ENCODE measurements around the gene TRPM2. TPM values are rescaled to one million over a fixed set of nuclear protein-coding genes. Genes with fewer than 3 reads are reported as not detected.

TRPM2 gene
- total and polyA plus RNA-seq, 2 donors (not counting 1 experiment from before 2014, with no cell fraction given) = not detected

- Histone ChIP-seq H3K9me3 (ENCODE audit: control insufficient read depth, insufficient read depth, low read depth, low read length) (peaks cover 10% of the 10 kb centered on the region), H3K9ac (ENCODE audit: insufficient read depth, low read length) (no peak overlapping the region), H2AFZ (ENCODE audit: low read length) (no peak overlapping the region), H3K4me3 (replicated peaks in 1 of 4; ENCODE audit: control extremely low read depth in 1 of 4, insufficient read depth in 1 of 4, low read depth in 3 of 4, low read length in 4 of 4) (no peak overlapping the region), H3K79me2 (ENCODE audit: control insufficient read depth, insufficient read depth, low read length) (no peaks in the 10 kb centered on the region), H4K20me1 (ENCODE audit: control insufficient read depth, extremely low read depth, insufficient read depth, low read length) (no peaks in the 10 kb centered on the region), H3K4me1 (ENCODE audit: control insufficient read depth, extremely low read depth, insufficient read depth, low read length) (no peaks in the 10 kb centered on the region), H3K4me2 (ENCODE audit: extremely low read depth, insufficient read depth, low read length) (no peak overlapping the region), H3K27ac (ENCODE audit: insufficient read depth, low read length) (no peak overlapping the region), H3K27me3 (ENCODE audit: control insufficient read depth, insufficient read depth, low read length) (no peaks in the 10 kb centered on the region), H3K36me3 (ENCODE audit: control insufficient read depth, insufficient read depth, low read length) (no peaks in the 10 kb centered on the region)
- DNase-seq (ENCODE audit: low read depth in 2 of 2) = no peak
- TF ChIP-seq CTCF (conservative IDR thresholded peaks at IDR 0.05 in 1 of 2, IDR thresholded peaks at IDR 0.05 in 1 of 2; ENCODE audit: low read depth in 1 of 2, low read length in 2 of 2) (no peak), EZH2 (IDR thresholded peaks at IDR 0.05; ENCODE audit: low read length, missing control alignments) (no peak)
Observed at GRCh38 chr21:44405091-44405947, 51.9 kb downstream of the TRPM2 start.

GRCh38 chr21:44405948-44406872 is 52.8 kb downstream of the TRPM2 start:
- TF ChIP-seq EZH2 (IDR thresholded peaks at IDR 0.05; ENCODE audit: low read length, missing control alignments) (no peak), CTCF (conservative IDR thresholded peaks at IDR 0.05 in 1 of 2, IDR thresholded peaks at IDR 0.05 in 1 of 2; ENCODE audit: low read depth in 1 of 2, low read length in 2 of 2) (no peak)
- no peaks in the 10 kb centered on the region for H4K20me1 ChIP-seq (ENCODE audit: control insufficient read depth, extremely low read depth, insufficient read depth, low read length)
- no peak overlapping the region for H2AFZ ChIP-seq (ENCODE audit: low read length)
- H3K4me1 ChIP-seq (ENCODE audit: control insufficient read depth, extremely low read depth, insufficient read depth, low read length) = no peaks in the 10 kb centered on the region
- H3K27me3 ChIP-seq (ENCODE audit: control insufficient read depth, insufficient read depth, low read length) = no peaks in the 10 kb centered on the region
- H3K4me2 ChIP-seq (ENCODE audit: extremely low read depth, insufficient read depth, low read length) = no peak overlapping the region
- no peaks in the 10 kb centered on the region for H3K36me3 ChIP-seq (ENCODE audit: control insufficient read depth, insufficient read depth, low read length)
- H3K9ac ChIP-seq (ENCODE audit: insufficient read depth, low read length) = no peak overlapping the region
- H3K4me3 ChIP-seq (replicated peaks in 1 of 4; ENCODE audit: control extremely low read depth in 1 of 4, insufficient read depth in 1 of 4, low read depth in 3 of 4, low read length in 4 of 4) = no peak overlapping the region
- H3K9me3 ChIP-seq (ENCODE audit: control insufficient read depth, insufficient read depth, low read depth, low read length) = peaks cover 10% of the 10 kb centered on the region
- peak in 1 of 2 donors; percentile 40 for DNase-seq (ENCODE audit: low read depth in 2 of 2)
- no peak overlapping the region for H3K27ac ChIP-seq (ENCODE audit: insufficient read depth, low read length)
- no peaks in the 10 kb centered on the region for H3K79me2 ChIP-seq (ENCODE audit: control insufficient read depth, insufficient read depth, low read length)

- no peaks in the 10 kb centered on the region for H3K27me3 ChIP-seq (ENCODE audit: control insufficient read depth, insufficient read depth, low read length)
- H3K36me3 ChIP-seq (ENCODE audit: control insufficient read depth, insufficient read depth, low read length) = no peaks in the 10 kb centered on the region
- H3K27ac ChIP-seq (ENCODE audit: insufficient read depth, low read length) = no peak overlapping the region
- no peaks in the 10 kb centered on the region for H4K20me1 ChIP-seq (ENCODE audit: control insufficient read depth, extremely low read depth, insufficient read depth, low read length)
- no peaks in the 10 kb centered on the region for H3K4me1 ChIP-seq (ENCODE audit: control insufficient read depth, extremely low read depth, insufficient read depth, low read length)
- no peak for TF ChIP-seq EZH2 (IDR thresholded peaks at IDR 0.05; ENCODE audit: low read length, missing control alignments)
- TF ChIP-seq CTCF (conservative IDR thresholded peaks at IDR 0.05 in 1 of 2, IDR thresholded peaks at IDR 0.05 in 1 of 2; ENCODE audit: low read depth in 1 of 2, low read length in 2 of 2) = no peak
- no peak overlapping the region for H3K4me2 ChIP-seq (ENCODE audit: extremely low read depth, insufficient read depth, low read length)
- no peak overlapping the region for H2AFZ ChIP-seq (ENCODE audit: low read length)
- H3K9ac ChIP-seq (ENCODE audit: insufficient read depth, low read length) = no peak overlapping the region
- no peak for DNase-seq (ENCODE audit: low read depth in 2 of 2)
- H3K4me3 ChIP-seq (replicated peaks in 1 of 4; ENCODE audit: control extremely low read depth in 1 of 4, insufficient read depth in 1 of 4, low read depth in 3 of 4, low read length in 4 of 4) = no peak overlapping the region
- H3K9me3 ChIP-seq (ENCODE audit: control insufficient read depth, insufficient read depth, low read depth, low read length) = peaks cover 10% of the 10 kb centered on the region
- no peaks in the 10 kb centered on the region for H3K79me2 ChIP-seq (ENCODE audit: control insufficient read depth, insufficient read depth, low read length)
Observed at GRCh38 chr21:44406953-44407352, 53.5 kb downstream of the TRPM2 start.
